ENCODE data around the gene GIT1.
A peak's percentile ranks its signal among the peaks of the same experiment; 100 is the strongest.

GIT1 gene

GRCh38 chr17:29579866-29580771 is 9.3 kb downstream of the GIT1 start:
- DNase-seq (ENCODE audit: low read depth), result peak; percentile 78

- no peak for DNase-seq (ENCODE audit: low read depth)
Measured at GRCh38 chr17:29578626-29579485, 10.6 kb downstream of the GIT1 start.

- no peak for DNase-seq (ENCODE audit: low read depth)
Measured at GRCh38 chr17:29577385-29578211, 11.8 kb downstream of the GIT1 start.

GRCh38 chr17:29577001-29577370 is 12.5 kb downstream of the GIT1 start:
- DNase-seq (ENCODE audit: low read depth), result no peak

- no peak for DNase-seq (ENCODE audit: low read depth)
Measured at GRCh38 chr17:29576214-29577000, 13.0 kb downstream of the GIT1 start.

- DNase-seq (ENCODE audit: low read depth), result no peak
Measured at GRCh38 chr17:29575511-29576213, 13.8 kb downstream of the GIT1 start.

GRCh38 chr17:29574732-29575510 is 14.5 kb downstream of the GIT1 start:
- no peak for DNase-seq (ENCODE audit: low read depth)

- DNase-seq (ENCODE audit: low read depth), result no peak
Measured at GRCh38 chr17:29573871-29574731, 15.3 kb downstream of the GIT1 start.

- no peak for DNase-seq (ENCODE audit: low read depth)
Measured at GRCh38 chr17:29573558-29573869, 15.9 kb downstream of the GIT1 start.

GRCh38 chr17:29572691-29573557 is 16.5 kb downstream of the GIT1 start:
- no peak for DNase-seq (ENCODE audit: low read depth)

GRCh38 chr17:29571883-29572681 is 17.4 kb downstream of the GIT1 start:
- DNase-seq (ENCODE audit: low read depth), result no peak

- no peak for DNase-seq (ENCODE audit: low read depth)
Measured at GRCh38 chr17:29571486-29571882, 18.0 kb downstream of the GIT1 start.

GRCh38 chr17:29570521-29570920 is 18.9 kb downstream of the GIT1 start:
- no peak for DNase-seq (ENCODE audit: low read depth)

GRCh38 chr17:29569245-29569950 is 20.1 kb downstream of the GIT1 start:
- no peak for DNase-seq (ENCODE audit: low read depth)

- DNase-seq (ENCODE audit: low read depth), result peak; percentile 82
Measured at GRCh38 chr17:29568331-29569244, 20.9 kb downstream of the GIT1 start, which contains the start of gene TP53I13. Gene TP53I13, plus strand, starts transcription at chr17:29568701. Its CDS starts 58 bp downstream, at chr17:29568759.
